Endodermal cell (in vitro differentiated cells): ENCODE data around the gene CLIC5. TPM values are rescaled to one million over a fixed set of nuclear protein-coding genes. Genes with fewer than 3 reads are reported as not detected.
A peak's percentile ranks its signal among the peaks of the same experiment; 100 is the strongest.

ENCODE experiments used
- DNase-seq: peaks from one replicate; pipeline ENCODE4 v3.0.0-alpha.2; 2017
- H3K27ac ChIP-seq: 2 replicates; pipeline ENCODE4 v1.5.1; 2013; ENCODE audit warnings: mild to moderate bottlenecking, low read depth, low read length, moderate library complexity
- H3K27me3 ChIP-seq: 2 replicates; pipeline ENCODE4 v1.6.1; 2013; ENCODE audit warnings: mild to moderate bottlenecking, low read length, moderate library complexity; ENCODE audit not compliant: insufficient read depth, control insufficient read depth, poor library complexity, severe bottlenecking
- H3K36me3 ChIP-seq: 2 replicates; pipeline ENCODE4 v1.7.0; 2013; ENCODE audit warnings: mild to moderate bottlenecking, low read length, moderate library complexity; ENCODE audit not compliant: control insufficient read depth, insufficient read depth
- H3K4me1 ChIP-seq: one replicate; pipeline ENCODE4 v1.7.0; 2013; ENCODE audit warnings: low read length; ENCODE audit not compliant: control insufficient read depth, insufficient read depth
- H3K4me3 ChIP-seq: 2 replicates; pipeline ENCODE4 v1.5.1; 2013; ENCODE audit warnings: mild to moderate bottlenecking, low read length, moderate library complexity
- H3K9ac ChIP-seq: 2 replicates; pipeline ENCODE4 v1.6.1; 2013; ENCODE audit warnings: mild to moderate bottlenecking, low read length, moderate library complexity; ENCODE audit not compliant: poor library complexity, severe bottlenecking; ENCODE audit errors: extremely low read depth
- H3K9me3 ChIP-seq: 2 replicates; pipeline ENCODE4 v1.6.1; 2013; ENCODE audit warnings: mild to moderate bottlenecking, low read length, moderate library complexity; ENCODE audit not compliant: control insufficient read depth
- H3K27ac Mint-ChIP-seq: 2 replicates; pipeline ENCODE4 v1.8.0; 2020; ENCODE audit warnings: mixed read lengths
- H3K27me3 Mint-ChIP-seq: 2 replicates; pipeline ENCODE4 v1.8.0; 2021; ENCODE audit warnings: mild to moderate bottlenecking, mixed read lengths; ENCODE audit not compliant: insufficient read depth
- H3K36me3 Mint-ChIP-seq: 2 replicates; pipeline ENCODE4 v1.8.0; 2020; ENCODE audit warnings: low read depth, mixed read lengths
- H3K4me1 Mint-ChIP-seq: 2 replicates; pipeline ENCODE4 v1.8.0; 2020; ENCODE audit warnings: mixed read lengths
- H3K4me3 Mint-ChIP-seq: 2 replicates; pipeline ENCODE4 v1.8.0; 2020; ENCODE audit warnings: mild to moderate bottlenecking, moderate library complexity, mixed read lengths
- H3K9me3 Mint-ChIP-seq: 2 replicates; pipeline ENCODE4 v1.8.0; 2020; ENCODE audit warnings: mild to moderate bottlenecking, mixed read lengths
- WGBS, 2 experiments: methylation state at CpG; one replicate each; pipeline versions ENCODE4 v1.1.5 to v1.1.7; 2013; ENCODE audit warnings: missing lambda C conversion rate in 2 of 2, mixed read lengths in 1 of 2; ENCODE audit not compliant: insufficient coverage in 1 of 2, insufficient read length in 1 of 2; 5-methylcytosine and 5-hydroxymethylcytosine counted together
- total RNA-seq, 2 donors: library from RNA; stranded (reverse); fragmentation: NEBNext Ultra II Directional in 1 of 2; extraction: Animal tissue kit (Norgen Biotek cat#: 25700) in 1 of 2; gene quantifications; 2 replicates in 1 of 2; 3 replicates in 1 of 2; pipeline ENCODE4 v1.2.1, GENCODE V29; 2021
- TF ChIP-seq, protein P1 (sequence below): fragments of 200-600 bp; sonication (generic); conservative IDR thresholded peaks from 2 replicates; pipeline ENCODE4 v1.5.0; 2021; ENCODE audit warnings: antibody characterized with exemption, mild to moderate bottlenecking

Gene CLIC5
- total RNA-seq, 2 donors from 2014 or later = 0.11 TPM; not detected in 1

- Histone ChIP-seq H3K9me3 (no peaks in the 10 kb centered on the region), H3K4me3 (no peak overlapping the region), H3K9ac (no peak overlapping the region), H3K27ac (no peak overlapping the region), H3K36me3 (no peaks in the 10 kb centered on the region), H3K4me1 (no peaks in the 10 kb centered on the region), H3K27me3 (peaks cover 8% of the 10 kb centered on the region)
- Mint-ChIP-seq H3K36me3 (no peaks in the 10 kb centered on the region), H3K27ac (no peak overlapping the region), H3K4me1 (peaks cover 3% of the 10 kb centered on the region), H3K27me3 (peaks cover 12% of the 10 kb centered on the region), H3K4me3 (no peak overlapping the region), H3K9me3 (no peaks in the 10 kb centered on the region)
- peak; percentile 2 for DNase-seq
- TF ChIP-seq, protein P1, sequence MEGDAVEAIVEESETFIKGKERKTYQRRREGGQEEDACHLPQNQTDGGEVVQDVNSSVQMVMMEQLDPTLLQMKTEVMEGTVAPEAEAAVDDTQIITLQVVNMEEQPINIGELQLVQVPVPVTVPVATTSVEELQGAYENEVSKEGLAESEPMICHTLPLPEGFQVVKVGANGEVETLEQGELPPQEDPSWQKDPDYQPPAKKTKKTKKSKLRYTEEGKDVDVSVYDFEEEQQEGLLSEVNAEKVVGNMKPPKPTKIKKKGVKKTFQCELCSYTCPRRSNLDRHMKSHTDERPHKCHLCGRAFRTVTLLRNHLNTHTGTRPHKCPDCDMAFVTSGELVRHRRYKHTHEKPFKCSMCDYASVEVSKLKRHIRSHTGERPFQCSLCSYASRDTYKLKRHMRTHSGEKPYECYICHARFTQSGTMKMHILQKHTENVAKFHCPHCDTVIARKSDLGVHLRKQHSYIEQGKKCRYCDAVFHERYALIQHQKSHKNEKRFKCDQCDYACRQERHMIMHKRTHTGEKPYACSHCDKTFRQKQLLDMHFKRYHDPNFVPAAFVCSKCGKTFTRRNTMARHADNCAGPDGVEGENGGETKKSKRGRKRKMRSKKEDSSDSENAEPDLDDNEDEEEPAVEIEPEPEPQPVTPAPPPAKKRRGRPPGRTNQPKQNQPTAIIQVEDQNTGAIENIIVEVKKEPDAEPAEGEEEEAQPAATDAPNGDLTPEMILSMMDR = no peak
- WGBS, 2 experiments = 87 to 95% methylated on average over 2 of the region's 2 CpGs
Observed at GRCh38 chr6:45917439-45917838, 98.2 kb downstream of the CLIC5 start.

- Mint-ChIP-seq H3K36me3 (no peaks in the 10 kb centered on the region), H3K4me1 (peaks cover 2% of the 10 kb centered on the region), H3K27ac (no peak overlapping the region), H3K4me3 (no peak overlapping the region), H3K27me3 (peaks cover 5% of the 10 kb centered on the region), H3K9me3 (no peaks in the 10 kb centered on the region)
- peaks cover 3% of the 10 kb centered on the region for H3K27me3 ChIP-seq
- no peak overlapping the region for H3K9ac ChIP-seq
- no peaks in the 10 kb centered on the region for H3K4me1 ChIP-seq
- TF ChIP-seq, protein P1 = no peak
- H3K4me3 ChIP-seq = no peak overlapping the region
- H3K36me3 ChIP-seq = no peaks in the 10 kb centered on the region
- H3K9me3 ChIP-seq = no peaks in the 10 kb centered on the region
- H3K27ac ChIP-seq = no peak overlapping the region
- DNase-seq = peak; percentile 44
- 92 to 95% methylated on average over 4 to 5 of the region's 5 CpGs for WGBS, 2 experiments
Observed at GRCh38 chr6:45916692-45917091, 99.0 kb downstream of the CLIC5 start.

DNA sequence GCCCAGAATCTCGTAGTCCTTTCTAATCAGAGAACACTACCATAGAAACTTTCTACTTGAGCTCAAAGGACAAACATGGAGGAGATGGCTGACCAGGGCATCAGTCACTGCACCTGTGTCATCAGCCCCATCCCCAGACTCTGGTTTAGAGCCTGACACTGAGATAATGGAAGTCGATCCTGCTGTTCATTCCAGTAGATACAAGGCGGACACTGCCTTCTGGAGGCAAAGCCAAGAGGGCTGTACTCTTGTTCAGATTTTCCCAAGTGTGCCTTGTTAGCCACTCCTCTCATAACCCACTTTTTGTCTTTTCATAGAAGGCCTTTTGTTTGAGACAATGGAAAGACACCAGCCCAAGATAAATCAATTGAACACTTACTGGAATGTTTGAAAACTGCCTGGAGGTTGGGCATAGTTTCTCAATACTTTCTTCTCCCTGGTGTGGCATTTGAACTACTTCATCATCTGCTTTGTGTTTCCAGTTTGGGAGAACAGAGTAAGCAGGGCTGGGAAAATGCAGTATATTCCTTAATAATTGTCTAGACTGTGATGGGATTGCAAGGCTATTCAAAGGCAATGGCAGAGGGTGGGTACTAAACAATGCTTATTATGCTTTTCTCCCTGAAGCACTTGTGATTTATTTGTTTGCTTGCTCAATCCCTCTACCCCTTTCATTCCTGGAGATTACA is 99.7 kb downstream of the CLIC5 start:
- no peak overlapping the region for H3K4me3 ChIP-seq
- H3K9me3 ChIP-seq = no peaks in the 10 kb centered on the region
- no peaks in the 10 kb centered on the region for H3K4me1 ChIP-seq
- Mint-ChIP-seq H3K4me1 (peaks cover 2% of the 10 kb centered on the region), H3K36me3 (no peaks in the 10 kb centered on the region), H3K27me3 (no peaks in the 10 kb centered on the region), H3K27ac (no peak overlapping the region), H3K4me3 (no peak overlapping the region), H3K9me3 (no peaks in the 10 kb centered on the region)
- H3K9ac ChIP-seq = no peak overlapping the region
- H3K27ac ChIP-seq = no peak overlapping the region
- no peak for DNase-seq
- H3K27me3 ChIP-seq = no peaks in the 10 kb centered on the region
- H3K36me3 ChIP-seq = no peaks in the 10 kb centered on the region
- TF ChIP-seq, protein P1 = no peak
- 94 to 95% methylated on average over 3 of the region's 3 CpGs for WGBS, 2 experiments
